HK-2 (cell line): ENCODE data around the gene UMODL1.
"Not testable (repeated sequence)": the region's sequence is repeated elsewhere in the genome, so short reads cannot be mapped to it uniquely, and the experiment has no call there.

Experiments used
- DNase-seq: peaks from one replicate; pipeline ENCODE4 v3.0.0-alpha.2; 2018; ENCODE audit not compliant: unreplicated experiment

Gene UMODL1

GRCh38 chr21:42061195-42061985 is 9.7 kb upstream of the UMODL1 start:
- no peak for DNase-seq

GRCh38 chr21:42061986-42062235 is 9.2 kb upstream of the UMODL1 start:
- DNase-seq = no peak

DNA sequence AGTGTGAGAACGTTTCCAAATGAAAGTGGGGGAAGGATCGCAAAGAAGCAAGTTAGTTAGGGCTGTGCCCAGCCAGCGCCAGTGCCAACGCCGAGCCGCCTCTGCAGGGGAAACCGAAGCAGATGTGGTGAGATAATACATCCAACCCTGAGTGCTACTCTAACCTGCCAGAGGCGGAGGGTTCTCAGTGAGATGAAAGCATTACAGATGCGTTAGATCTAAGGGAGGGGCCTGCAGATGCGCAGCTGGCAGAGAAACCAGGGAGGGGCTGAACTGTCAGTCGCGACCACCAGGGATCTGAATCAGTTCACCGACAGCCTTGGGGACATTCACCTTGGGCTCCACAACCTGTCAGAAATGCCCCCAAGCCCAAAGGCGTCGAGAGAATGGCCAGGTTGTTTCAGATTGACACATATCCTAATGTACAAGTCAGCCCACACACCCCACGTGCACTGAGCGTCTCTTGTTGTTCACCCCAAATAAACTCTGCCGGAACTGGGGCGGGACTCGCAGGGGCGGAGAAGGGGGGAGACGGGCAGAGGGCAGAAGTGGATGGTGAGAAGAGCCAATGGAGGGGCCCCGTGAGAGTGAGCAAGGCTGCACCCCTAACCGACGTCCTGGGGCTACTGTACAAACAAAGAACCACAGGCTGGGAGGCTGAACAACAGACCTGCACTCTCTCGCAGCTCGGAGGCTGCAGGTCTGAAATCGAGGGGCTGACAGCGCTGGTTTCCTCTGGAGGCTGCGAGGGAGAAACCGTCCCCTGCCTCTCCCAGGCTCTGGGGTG is 8.7 kb upstream of the UMODL1 start:
- no peak for DNase-seq

DNA sequence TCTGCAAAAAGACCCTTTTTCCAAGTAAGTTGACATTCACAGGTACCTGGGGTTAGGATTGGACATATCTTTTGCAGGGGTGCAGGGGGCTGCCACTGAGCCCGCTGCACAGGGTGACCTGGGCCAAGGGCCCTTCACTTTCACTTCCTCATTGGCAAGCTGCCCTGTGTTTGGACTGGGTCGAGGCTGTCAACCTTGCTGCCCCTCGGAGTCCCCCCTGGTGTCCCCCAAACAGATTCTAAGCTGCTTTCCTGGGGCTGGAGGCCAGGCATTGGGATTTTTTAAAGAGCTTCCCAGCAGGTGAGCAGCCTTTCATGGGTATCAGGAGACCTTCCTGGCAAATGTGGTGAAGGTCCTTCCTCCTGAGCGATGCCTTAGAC is 7.9 kb upstream of the UMODL1 start:
- DNase-seq = no peak

DNA sequence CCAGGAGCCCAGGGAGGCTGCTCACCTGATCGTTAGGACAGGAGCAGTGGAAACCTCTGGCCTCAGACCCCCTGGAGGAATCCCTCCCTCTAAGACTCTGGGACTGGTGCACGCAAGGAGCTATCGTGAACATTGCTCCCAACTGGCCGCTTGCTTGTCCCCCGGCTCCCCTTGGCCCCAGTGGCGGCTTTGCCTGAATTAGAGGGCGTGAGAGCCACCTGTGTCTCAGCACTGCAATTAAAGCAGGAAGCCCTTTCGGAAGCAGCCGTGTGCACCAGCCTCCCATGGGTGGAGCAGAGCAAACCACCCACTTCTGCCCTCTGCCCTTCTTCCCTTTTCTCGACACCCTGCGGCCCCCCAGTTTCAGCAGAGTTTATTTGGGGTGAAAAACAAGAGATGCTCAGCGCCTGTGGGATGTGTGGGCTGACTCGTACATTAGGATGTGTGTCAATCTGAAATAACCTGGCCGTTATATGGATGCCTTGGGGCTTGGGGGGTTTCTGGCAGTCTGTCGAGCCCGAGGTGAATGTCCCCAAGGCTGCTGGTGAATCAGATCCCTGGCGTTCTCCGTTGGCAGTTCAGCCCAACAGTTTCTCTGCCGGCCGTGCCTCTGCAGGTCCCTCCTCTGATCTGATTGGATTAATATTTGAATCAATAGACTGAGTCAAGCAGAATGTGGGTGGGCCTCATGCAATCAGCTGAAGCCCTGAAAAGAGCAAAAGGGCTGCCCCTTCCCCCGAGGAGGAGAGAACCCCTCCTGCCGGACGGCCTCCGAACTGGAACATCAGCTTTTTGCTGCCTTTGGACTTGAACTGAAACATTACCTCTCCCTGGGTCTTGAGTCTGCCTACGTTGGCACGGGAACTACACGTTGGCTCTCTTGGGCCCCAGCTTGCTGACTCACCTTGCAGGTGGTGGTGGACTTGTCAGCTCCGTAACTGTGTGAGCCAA is 7.3 kb upstream of the UMODL1 start:
- DNase-seq = no peak

DNA sequence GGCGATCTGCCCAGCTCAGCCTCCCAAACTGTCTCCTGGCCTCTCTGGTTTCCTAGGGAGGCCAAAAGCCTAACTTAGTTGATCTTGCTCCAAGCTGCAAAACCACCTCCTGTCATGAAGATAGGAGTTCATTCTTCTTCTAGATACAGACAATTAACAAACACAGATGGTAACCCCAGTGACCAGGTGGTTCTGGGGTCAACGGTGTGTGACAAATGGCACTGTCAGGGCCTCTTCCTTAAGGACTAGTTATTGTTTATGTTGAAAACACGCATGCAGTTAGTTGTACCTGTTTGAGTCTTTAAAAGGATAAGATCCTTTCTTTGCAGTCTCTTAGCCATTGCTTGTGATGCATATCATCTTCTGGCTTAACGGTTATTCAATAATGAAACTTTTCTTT is 4.6 kb upstream of the UMODL1 start:
- DNase-seq = no peak

DNA sequence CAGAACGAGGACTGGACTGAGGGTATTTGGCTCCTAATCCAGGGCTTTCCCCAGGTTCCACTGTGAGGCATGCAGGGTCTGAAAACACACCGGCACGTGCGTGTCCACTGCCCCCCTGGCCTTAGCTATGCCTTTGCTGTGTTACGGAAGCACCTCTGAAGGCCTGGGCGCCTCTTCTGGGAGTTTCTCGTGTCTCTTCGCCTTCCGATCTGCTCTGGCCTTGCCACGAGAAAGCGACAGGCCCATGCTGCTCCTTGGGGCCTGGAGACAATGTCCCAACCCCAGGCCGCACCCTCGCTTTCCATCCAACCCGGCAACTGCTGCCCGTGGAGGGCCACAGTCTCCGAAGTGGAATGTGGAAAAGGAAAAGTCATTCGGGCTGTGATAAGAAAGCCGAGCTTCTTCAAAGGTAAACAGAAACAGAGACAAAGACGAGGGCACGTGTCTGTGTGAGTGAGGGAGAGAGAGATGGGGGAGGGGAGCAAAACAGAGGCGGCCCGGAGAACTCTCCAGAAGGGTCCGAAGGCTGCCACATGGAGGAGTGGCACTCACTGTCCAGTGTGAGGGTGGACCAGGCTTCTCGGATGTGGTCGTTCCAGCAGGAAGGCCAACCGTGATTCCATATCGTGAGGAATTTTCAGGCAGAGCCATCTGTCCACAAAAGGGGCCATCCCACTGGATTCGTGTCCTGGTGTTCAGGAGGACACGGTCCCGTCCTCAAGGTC is 3.4 kb upstream of the UMODL1 start:
- no peak for DNase-seq

DNA sequence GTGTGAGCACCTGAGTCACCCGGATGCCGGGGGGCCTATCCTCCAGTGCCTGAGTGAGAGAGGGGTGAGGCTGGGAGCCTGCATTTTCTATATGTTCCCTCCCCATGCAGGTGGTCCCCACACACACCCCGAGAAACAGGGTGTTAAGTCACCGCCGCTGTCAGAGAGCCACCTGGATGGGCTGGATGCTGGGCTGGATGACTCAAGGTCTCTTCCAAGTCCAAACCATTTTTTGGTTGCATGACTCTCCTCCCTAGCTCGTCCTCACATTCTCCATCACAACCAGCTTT is 2.9 kb upstream of the UMODL1 start:
- DNase-seq = no peak

- no peak for DNase-seq
These were observed 2.5 kb upstream of the UMODL1 start for GRCh38 chr21:42068592-42068991.

DNA sequence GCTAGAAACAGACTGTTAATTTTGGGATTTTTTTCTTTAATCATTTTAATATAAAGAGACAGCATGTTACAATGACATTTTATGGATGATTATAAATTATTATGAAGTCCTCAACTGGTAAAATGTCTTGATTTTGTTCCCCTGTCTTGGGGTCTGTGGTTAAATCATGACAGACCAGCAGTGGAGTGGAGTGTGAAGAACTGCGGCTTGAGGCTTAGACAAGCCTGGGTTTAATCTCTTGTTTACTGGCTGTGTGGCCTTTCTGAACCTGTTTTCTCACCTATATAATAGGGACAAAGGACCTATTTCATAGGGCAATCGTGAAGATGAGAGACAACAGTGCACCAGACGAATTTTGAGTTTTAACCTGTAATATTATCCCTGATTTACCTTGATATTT is 1.8 kb upstream of the UMODL1 start:
- DNase-seq = no peak

GRCh38 chr21:42069843-42070242 is 1.3 kb upstream of the UMODL1 start:
- no peak for DNase-seq

GRCh38 chr21:42073145-42074099 is 2.3 kb downstream of the UMODL1 start:
- no peak for DNase-seq

GRCh38 chr21:42075686-42076471 is 4.8 kb downstream of the UMODL1 start:
- no peak for DNase-seq

GRCh38 chr21:42077685-42078238 is 6.6 kb downstream of the UMODL1 start:
- DNase-seq = not testable (repeated sequence)

DNA sequence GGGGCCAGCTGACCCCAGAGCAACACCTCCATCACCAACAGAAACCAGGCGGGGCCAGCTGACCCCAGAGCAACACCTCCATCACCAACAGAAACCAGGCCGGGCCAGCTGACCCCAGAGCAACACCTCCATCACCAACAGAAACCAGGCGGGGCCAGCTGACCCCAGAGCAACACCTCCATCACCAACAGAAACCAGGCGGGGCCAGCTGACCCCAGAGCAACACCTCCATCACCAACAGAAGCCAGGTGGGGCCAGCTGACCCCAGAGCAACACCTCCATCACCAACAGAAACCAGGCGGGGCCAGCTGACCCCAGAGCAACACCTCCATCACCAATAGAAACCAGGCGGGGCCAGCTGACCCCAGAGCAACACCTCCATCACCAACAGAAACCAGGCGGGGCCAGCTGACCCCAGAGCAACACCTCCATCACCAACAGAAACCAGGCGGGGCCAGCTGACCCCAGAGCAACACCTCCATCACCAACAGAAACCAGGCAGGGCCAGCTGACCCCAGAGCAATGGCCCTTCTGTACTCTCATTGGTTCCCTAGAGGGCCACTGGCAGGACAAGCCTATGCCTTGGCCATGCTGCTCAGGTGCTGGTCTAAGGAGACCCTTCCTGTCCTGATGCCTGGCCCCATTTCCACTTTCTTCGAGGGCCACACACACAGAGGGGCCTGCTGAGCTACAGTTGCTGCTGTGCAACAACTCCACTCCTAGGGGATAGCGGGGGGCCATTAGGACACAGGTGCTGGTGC is 7.3 kb downstream of the UMODL1 start:
- not testable (repeated sequence) for DNase-seq

DNA sequence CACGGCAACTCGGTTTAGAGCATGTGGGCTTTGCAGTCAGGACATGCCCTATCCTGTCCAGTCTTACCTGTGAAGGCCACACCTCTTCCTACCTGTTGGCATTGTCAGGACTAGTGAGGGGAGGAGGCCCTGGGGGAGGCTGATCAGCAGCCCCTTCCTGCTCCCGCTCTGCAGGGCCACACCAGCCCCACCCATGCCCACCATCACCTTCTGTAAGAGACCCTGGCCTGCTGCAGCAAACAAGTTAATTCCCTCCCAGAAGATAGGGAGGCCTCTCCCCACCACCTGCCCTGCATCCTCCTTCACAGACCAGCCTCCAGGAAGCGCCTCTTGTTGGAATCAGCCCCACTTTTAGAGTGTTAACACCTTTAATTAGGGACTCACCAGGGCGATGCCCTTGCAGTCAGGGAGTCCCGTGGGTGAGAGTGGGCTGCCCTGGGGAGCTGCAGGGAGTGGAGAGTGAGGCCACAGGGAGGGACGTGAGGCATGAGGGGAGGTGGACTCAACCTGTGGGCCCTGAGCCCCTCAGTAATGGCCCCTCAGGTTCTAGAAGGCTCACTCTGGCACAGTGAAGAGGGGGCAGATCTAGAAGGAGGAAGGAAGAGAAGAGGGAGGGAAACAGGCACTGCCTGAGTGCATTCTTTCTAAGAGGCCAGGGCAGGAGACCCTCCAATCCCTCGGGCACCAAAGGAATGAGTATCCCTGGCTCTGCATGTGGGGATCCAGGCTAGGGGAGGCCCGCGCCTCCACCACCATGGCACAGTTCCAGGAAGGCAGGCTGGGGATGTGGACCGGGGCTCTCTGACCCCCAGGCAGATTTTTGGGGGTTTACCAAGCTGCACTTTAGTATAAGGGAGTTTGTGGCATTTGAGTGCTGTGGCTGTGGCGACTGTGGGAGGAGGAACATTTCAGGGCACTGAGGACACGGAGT is 8.2 kb downstream of the UMODL1 start:
- DNase-seq = no peak

DNA sequence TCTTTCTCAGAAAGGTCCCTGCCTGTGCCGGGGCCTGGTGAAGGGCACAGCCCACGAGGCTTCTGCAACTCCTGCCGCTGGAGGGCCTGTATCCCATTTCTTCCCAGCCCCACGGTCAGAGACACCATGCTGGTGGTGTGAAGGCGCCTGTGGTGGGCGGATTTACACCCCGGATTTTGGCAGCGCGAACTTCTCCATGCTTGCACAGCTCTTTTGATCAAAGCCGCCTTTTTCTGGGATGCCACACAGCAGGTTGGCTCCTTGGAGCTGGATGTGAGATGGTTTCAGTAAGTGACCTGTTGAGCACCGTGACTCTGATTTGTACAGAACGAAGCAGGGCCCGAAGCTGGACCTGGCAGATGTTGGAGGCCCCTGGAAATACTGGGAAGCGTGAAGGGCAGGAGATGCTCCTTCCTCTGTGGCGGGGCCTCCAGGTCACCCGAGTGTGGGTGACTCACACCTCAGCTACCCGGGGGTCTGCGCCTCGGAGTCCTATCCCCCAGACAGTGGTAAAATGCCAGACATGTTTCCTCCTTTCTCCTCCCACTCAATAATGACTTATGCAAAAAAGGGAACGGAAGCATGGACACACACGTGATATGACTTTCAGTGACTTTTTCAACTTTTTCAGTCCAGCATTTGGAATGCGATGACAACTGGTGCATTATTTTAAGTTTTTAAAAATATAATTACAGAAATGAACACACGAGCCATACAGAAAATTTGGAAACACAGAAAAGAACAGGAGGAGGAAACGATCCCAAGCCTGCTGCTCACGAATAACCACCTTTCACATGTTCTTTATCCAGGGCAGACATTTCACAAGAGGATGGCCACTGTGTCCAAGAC is 9.0 kb downstream of the UMODL1 start:
- no peak for DNase-seq
